ENCODE data around the gene SLC38A1.
"Not testable (repeated sequence)": the region's sequence is repeated elsewhere in the genome, so short reads cannot be mapped to it uniquely, and the experiment has no call there.

The SLC38A1 gene

DNA sequence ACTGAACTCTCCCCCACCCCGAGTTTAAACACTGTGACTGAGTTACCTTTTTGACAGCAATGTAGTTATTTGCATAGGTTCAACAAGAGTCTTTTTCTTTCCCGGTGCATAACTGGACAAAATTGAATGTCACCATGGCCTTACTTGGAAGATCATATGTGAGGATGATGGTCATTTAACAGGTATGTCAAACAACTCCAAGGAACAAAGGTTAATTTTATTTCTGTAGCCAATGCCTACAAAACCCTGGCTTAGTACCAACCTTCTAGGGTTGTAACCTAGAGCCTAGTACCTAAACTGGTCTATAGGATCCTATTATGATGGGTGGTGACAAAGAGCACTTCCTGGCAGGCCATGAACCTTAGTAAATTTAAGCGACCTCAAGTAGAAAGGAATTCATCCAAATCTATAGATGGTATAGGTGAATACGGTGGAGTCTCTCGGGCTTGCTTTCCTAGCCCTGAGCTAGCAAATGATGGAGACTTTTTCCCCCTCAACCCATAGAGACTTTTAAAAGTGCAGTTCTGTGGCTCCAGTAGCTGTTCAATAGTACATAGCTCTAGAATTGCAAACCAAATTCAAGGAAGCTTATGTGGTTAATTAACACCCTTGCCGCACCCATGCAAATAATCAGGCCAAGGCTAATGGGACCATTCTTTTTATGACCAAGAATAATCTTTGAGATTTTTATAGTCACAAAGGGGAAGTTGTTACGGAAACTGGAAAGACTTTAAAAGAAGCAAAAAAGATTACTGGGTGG is 89.0 kb downstream of the SLC38A1 start:
- Mint-ChIP-seq H3K36me3 (ENCODE audit: insufficient read depth) (peaks cover 24% of the 10 kb centered on the region), H3K4me3 (no peak overlapping the region), H3K27ac (peak overlapping the region in 1 of 2 donors; percentile 22), H3K9me3 (no peaks in the 10 kb centered on the region), H3K27me3 (no peaks in the 10 kb centered on the region), H3K4me1 (ENCODE audit: low read depth in 2 of 2) (peaks cover 19 to 36% of the 10 kb centered on the region in 2 donors)
- ATAC-seq (replicated peaks) (no peak), DNase-seq (no peak)

DNA sequence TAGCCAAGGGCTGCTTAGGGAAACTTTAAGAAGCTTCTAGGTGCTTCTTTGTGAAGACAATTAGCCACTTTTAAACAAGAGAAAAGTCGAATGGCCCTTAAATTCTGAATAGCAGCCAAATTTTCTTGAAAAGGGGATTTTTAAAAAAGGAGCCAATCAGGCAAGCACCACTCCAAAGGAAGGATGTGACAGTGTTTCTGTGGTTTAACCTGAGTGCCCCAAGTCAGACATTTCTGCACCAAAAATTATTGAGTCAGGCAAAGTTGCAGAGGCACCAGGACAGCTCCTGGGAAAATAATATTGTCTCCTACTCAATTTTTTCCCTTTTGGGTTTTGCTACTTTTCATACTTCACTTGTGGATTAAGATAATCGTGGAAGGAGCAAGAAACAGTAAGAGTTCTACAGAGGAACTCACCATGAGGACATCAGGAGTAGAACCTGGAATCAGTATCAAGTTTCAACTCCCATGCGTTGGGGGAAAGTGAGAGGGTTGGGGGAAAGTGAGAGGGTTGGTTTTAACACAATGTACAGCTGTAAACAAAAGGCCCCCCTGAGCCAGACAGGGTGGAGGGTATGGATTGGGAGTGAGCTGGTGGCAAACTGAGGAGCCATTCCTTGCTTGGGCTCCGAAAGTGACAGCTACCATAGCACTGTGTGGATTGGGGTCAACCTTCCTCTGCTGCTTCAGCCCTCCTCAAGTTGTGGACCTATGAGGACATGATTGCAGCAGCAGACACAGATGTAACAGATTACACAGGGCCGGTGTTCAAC is 90.8 kb downstream of the SLC38A1 start:
- peaks cover 19 to 33% of the 10 kb centered on the region in 2 donors for H3K4me1 Mint-ChIP-seq (ENCODE audit: low read depth in 2 of 2)
- peak; percentile 87 for ATAC-seq (replicated peaks)
- peak overlapping the region; percentile 85 to 88 for H3K27ac Mint-ChIP-seq
- peaks cover 15% of the 10 kb centered on the region for H3K36me3 Mint-ChIP-seq (ENCODE audit: insufficient read depth)
- DNase-seq = no peak
- H3K27me3 Mint-ChIP-seq = no peaks in the 10 kb centered on the region
- no peaks in the 10 kb centered on the region for H3K9me3 Mint-ChIP-seq
- peak overlapping the region; percentile 34 to 38 for H3K4me3 Mint-ChIP-seq

DNA sequence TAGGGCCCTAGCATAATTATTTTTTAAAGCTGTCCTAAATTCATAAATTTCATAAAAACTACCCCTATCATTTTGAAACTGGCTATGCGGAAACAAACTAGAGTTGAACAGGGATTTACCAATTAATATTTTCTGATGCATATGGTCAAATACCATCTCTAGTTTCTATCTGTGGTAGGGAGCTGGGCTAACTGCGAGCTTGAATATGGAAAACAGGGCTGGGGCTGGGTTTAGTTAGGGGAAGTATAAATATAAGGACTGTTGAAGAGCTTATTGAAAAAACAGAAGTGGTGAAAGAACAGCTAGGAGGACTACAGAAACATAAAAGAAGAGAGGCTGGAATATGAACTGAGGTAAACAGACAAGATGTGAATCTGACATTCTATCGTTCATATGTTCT is 91.8 kb downstream of the SLC38A1 start:
- peak overlapping the region in 1 of 2 donors; percentile 85 for H3K27ac Mint-ChIP-seq
- no peak for ATAC-seq (replicated peaks)
- H3K4me1 Mint-ChIP-seq (ENCODE audit: low read depth in 2 of 2) = peaks cover 19 to 33% of the 10 kb centered on the region in 2 donors
- H3K4me3 Mint-ChIP-seq = no peak overlapping the region
- H3K36me3 Mint-ChIP-seq (ENCODE audit: insufficient read depth) = peaks cover 12% of the 10 kb centered on the region
- DNase-seq = no peak
- H3K9me3 Mint-ChIP-seq = no peaks in the 10 kb centered on the region
- no peaks in the 10 kb centered on the region for H3K27me3 Mint-ChIP-seq

DNA sequence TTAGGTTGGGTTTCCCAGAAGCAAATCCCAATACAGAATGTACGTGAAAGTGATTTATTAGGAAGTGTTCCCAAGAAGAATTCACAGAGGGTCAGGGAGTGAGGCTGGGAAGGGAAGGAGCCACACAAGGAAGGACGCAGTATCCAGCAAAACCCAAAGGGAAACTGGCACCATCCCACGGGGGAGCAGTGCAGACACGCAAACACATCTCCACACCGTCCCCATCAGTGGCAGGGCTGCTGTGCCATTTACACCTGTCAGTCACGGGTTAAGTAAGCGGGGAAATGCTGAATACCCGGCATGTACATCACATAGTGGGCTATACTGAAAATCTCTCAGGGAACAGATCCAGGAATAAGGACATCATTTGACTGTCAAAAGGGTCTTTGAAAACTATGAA is 93.9 kb downstream of the SLC38A1 start:
- no peak for ATAC-seq (replicated peaks)
- H3K36me3 Mint-ChIP-seq (ENCODE audit: insufficient read depth) = peaks cover 6% of the 10 kb centered on the region
- peaks cover 14 to 18% of the 10 kb centered on the region in 2 donors for H3K4me1 Mint-ChIP-seq (ENCODE audit: low read depth in 2 of 2)

GRCh38 chr12:46174061-46174662 is 94.7 kb downstream of the SLC38A1 start:
- Mint-ChIP-seq H3K4me3 (no peak overlapping the region), H3K27ac (peak overlapping the region in 1 of 2 donors; percentile 81), H3K27me3 (no peaks in the 10 kb centered on the region), H3K36me3 (ENCODE audit: insufficient read depth) (peaks cover 6% of the 10 kb centered on the region), H3K4me1 (ENCODE audit: low read depth in 2 of 2) (peaks cover 11 to 14% of the 10 kb centered on the region in 2 donors), H3K9me3 (no peaks in the 10 kb centered on the region)
- DNase-seq = no peak
- ATAC-seq (replicated peaks) = no peak

More for the DNA sequence above, 93.9 kb downstream of the SLC38A1 start:
- Mint-ChIP-seq H3K27ac (no peak overlapping the region), H3K4me3 (no peak overlapping the region), H3K9me3 (no peaks in the 10 kb centered on the region), H3K27me3 (no peaks in the 10 kb centered on the region)
- DNase-seq = no peak

DNA sequence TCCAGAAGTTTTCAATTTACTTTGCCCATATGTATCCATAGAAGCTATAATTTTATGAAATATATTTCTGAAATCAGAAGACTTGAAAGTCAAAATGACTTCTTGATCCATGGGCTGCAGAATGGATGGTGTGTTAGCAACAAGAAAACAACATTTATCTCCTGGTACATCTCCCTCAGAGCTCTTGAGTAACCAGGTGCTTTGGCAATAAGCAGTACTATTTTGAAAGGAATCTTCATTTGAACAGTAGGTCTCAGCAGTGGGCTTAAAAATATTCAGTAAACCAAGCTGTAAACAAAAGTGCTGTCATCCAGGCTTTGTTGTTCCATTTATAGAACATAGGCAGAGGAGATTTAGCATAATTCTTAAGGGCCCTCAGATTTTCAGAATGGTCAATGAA is 100.4 kb downstream of the SLC38A1 start:
- Mint-ChIP-seq H3K27ac (no peak overlapping the region), H3K4me1 (ENCODE audit: low read depth in 2 of 2) (peaks cover 1 to 3% of the 10 kb centered on the region in 2 donors), H3K9me3 (no peaks in the 10 kb centered on the region), H3K36me3 (ENCODE audit: insufficient read depth) (no peaks in the 10 kb centered on the region), H3K4me3 (no peak overlapping the region), H3K27me3 (no peaks in the 10 kb centered on the region)
- DNase-seq (no peak), ATAC-seq (replicated peaks) (no peak)

DNA sequence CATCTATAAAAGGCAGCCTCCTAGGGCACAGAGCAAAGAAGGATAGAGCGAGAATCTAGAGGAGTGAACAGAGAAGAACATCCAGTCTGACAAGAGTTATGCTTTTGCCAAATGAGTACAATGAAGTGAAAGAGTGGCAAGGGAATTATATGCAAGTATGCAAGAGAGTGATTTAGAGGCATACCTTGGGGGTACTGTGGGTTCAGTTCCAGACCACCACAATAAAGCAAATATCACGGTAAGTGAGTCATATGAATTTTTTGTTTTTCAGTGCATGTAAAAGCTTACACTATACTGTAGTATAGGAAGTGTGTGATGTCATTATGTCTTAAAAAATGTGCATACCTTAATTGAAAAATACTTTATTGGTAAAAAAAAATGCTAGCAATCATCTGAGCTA is 101.4 kb downstream of the SLC38A1 start:
- Mint-ChIP-seq H3K27me3 (no peaks in the 10 kb centered on the region), H3K4me1 (ENCODE audit: low read depth in 2 of 2) (peaks cover 1 to 3% of the 10 kb centered on the region in 2 donors), H3K4me3 (no peak overlapping the region), H3K9me3 (no peaks in the 10 kb centered on the region), H3K27ac (no peak overlapping the region), H3K36me3 (ENCODE audit: insufficient read depth) (no peaks in the 10 kb centered on the region)
- ATAC-seq (replicated peaks) (no peak), DNase-seq (no peak)

DNA sequence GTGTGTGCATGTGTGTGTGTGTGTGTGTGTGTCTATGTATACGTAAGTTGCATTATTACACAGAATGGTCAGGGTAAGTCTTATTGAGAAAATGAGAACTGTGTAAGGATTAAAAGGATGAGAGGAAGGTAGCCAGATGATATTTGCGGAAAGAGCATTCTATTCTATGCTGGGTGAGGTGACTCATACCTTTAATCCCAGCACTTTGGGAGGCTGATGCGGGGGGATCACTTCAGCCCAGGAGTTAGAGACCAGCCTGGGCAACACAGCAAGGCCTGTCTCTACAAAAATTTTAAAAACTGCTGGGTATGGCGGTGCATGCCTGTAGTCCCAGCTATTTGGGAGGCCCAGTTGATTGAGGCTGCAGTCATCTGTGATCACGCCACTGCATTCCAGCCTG is 103.7 kb downstream of the SLC38A1 start:
- Mint-ChIP-seq H3K4me3 (no peak overlapping the region), H3K4me1 (ENCODE audit: low read depth in 2 of 2) (peaks cover 1 to 3% of the 10 kb centered on the region in 2 donors), H3K36me3 (ENCODE audit: insufficient read depth) (no peaks in the 10 kb centered on the region), H3K27me3 (no peaks in the 10 kb centered on the region), H3K27ac (no peak overlapping the region), H3K9me3 (no peaks in the 10 kb centered on the region)
- DNase-seq (no peak), ATAC-seq (replicated peaks) (no peak)

DNA sequence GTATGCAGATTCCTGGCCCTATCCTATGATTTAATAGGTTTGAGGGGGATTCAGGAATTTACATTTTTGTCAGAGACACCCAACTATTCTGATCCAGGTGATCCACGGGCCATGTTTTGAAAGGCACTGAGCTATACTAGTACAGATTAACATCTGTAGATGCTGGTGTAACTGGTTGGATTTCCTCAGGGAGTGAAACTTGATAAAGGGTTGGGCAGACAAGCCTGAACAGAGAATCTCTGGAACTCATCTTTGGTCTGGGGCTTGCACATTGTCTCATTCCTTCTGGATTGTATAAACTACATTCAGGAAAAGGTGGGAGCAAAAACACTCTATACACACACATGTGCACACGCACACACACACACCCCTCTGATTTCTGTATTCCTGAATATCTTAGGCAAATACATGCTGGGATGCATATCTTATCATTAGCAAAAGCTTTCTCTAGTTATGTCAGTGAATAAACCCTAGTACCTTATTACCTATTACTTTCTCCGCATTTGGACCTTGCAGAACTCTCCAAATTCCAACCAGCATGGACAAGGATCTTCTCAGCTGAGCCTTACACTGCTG is 104.6 kb downstream of the SLC38A1 start:
- DNase-seq (no peak), ATAC-seq (replicated peaks) (no peak)
- H3K4me1 Mint-ChIP-seq (ENCODE audit: low read depth in 2 of 2) = peaks cover 1 to 3% of the 10 kb centered on the region in 2 donors
- no peak overlapping the region for H3K4me3 Mint-ChIP-seq
- no peaks in the 10 kb centered on the region for H3K9me3 Mint-ChIP-seq
- H3K36me3 Mint-ChIP-seq (ENCODE audit: insufficient read depth) = no peaks in the 10 kb centered on the region
- H3K27me3 Mint-ChIP-seq = no peaks in the 10 kb centered on the region
- no peak overlapping the region for H3K27ac Mint-ChIP-seq

DNA sequence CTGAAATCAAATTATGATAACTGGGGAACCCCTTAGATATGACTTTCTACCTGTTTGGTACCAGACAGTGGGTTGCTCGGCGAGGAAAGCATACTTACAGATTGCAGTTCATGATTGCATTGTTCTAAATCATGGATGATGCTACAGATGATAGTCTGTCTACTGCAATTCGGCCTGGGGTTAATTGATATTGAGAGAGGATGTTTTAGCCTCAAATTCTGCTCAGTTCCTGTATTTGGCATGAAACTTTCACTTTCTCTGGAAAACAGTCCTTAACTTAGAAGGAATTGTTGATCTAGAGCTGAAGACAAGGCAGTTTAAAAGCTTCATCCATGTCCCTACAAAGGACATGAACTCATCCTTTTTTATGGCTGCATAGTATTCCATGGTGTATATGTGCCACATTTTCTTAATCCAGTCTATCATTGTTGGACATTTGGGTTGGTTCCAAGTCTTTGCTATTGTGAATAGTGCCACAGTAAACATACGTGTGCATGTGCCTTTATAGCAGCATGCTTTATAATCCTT is 106.2 kb downstream of the SLC38A1 start:
- not testable (repeated sequence) for H3K4me3 Mint-ChIP-seq; ATAC-seq (replicated peaks); H3K4me1 Mint-ChIP-seq (ENCODE audit: low read depth in 2 of 2); DNase-seq; H3K27ac Mint-ChIP-seq; H3K9me3 Mint-ChIP-seq; H3K27me3 Mint-ChIP-seq; H3K36me3 Mint-ChIP-seq (ENCODE audit: insufficient read depth)

DNA sequence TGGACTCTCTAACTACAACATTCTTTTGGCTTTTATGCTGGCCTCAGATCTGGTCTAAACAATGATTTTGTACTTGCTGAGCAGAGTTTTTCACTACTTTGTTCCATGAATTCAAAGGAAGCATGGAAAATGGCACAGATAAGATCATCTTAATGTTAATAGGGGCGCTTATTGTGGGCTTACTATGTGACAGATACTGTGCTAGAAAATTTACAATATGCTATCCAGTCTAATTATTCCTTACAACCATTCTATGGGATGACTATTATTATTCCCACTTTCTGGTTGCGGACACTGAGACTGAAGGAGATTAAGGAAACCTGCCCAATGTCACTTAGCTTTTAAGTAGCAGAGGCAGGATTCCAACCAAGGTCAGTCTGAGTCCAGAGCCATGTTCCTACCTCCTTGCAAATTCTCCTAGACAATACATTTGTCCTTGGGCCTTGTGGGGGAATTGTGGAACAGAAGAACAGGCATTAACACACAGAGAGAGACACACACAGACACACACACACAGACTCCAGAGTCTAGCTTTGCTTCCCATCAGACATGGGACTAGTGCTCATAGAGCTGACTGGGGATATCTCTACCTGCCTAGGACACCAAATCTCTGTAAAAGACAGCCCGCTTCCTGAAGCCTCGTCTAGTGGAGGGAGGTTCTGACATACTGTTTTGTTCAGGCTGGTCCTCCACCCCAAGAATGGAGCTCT is 107.7 kb downstream of the SLC38A1 start:
- H3K9me3 Mint-ChIP-seq = no peaks in the 10 kb centered on the region
- no peaks in the 10 kb centered on the region for H3K27me3 Mint-ChIP-seq
- ATAC-seq (replicated peaks) = no peak
- DNase-seq = no peak
- no peak overlapping the region for H3K27ac Mint-ChIP-seq
- H3K4me1 Mint-ChIP-seq (ENCODE audit: low read depth in 2 of 2) = no peaks in the 10 kb centered on the region
- H3K4me3 Mint-ChIP-seq = no peak overlapping the region
- no peaks in the 10 kb centered on the region for H3K36me3 Mint-ChIP-seq (ENCODE audit: insufficient read depth)

DNA sequence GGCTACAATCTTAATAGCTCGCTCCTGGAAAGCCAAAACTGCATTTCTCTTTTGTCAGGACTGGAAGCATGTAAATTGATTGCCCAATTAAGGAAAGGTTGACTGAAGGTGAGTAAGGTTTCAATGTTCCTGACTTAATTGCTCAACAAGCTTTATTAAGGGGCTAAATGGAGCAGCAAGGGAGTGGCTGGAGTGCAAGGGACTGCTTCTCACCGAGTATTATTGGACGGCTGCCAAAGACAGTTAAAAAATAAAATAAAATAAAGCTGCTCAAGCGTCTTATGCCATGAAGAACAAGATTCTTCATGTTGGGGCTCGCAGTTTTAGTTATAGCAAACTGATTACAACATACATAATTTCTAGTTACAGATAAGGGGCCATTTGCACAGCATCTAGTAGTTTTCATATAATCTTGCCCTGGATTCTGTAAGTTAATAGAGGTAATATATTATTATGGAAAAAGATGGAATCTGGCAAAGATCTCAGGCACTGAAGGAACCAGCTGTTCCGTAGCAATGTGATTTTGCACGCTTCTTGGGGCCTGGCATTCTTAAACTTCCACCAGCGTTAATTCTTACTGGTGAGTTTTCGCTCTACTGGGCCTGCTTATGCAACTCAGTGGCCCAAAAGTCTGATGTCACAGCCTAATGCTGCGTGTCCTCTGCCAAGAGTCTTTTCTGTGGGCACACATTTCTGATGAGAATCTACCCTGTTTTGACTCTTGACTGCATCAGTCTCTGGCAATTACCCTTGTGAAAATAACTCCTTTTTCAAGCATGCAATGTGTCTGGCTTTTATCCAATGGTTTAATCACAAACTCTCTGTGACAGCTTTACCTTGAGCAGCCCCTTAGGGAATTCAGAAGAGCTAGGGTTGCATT is 108.5 kb downstream of the SLC38A1 start:
- Mint-ChIP-seq H3K4me1 (ENCODE audit: low read depth in 2 of 2) (no peaks in the 10 kb centered on the region), H3K4me3 (no peak overlapping the region), H3K36me3 (ENCODE audit: insufficient read depth) (no peaks in the 10 kb centered on the region), H3K27me3 (no peaks in the 10 kb centered on the region), H3K9me3 (no peaks in the 10 kb centered on the region), H3K27ac (no peak overlapping the region)
- DNase-seq = no peak
- ATAC-seq (replicated peaks) = no peak
